AG09309 (cell line): ENCODE data around the gene UNKL.

ENCODE experiments used
- DNase-seq: peaks from one replicate; pipeline ENCODE4 v3.0.0-alpha.2; 2010; ENCODE audit warnings: low read depth
- H3K4me3 ChIP-seq: 2 replicates; pipeline ENCODE4 v1.5.1; 2011; ENCODE audit warnings: mild to moderate bottlenecking, low read depth, low read length, moderate library complexity; ENCODE audit not compliant: control insufficient read depth
- TF ChIP-seq, protein P1 (sequence below): IDR thresholded peaks from 2 replicates; pipeline ENCODE4 v1.5.1; 2011; ENCODE audit warnings: mild to moderate bottlenecking, low read depth, low read length, inconsistent platforms; ENCODE audit not compliant: insufficient read depth, control insufficient read depth; ENCODE audit errors: missing control alignments

The UNKL gene

DNA sequence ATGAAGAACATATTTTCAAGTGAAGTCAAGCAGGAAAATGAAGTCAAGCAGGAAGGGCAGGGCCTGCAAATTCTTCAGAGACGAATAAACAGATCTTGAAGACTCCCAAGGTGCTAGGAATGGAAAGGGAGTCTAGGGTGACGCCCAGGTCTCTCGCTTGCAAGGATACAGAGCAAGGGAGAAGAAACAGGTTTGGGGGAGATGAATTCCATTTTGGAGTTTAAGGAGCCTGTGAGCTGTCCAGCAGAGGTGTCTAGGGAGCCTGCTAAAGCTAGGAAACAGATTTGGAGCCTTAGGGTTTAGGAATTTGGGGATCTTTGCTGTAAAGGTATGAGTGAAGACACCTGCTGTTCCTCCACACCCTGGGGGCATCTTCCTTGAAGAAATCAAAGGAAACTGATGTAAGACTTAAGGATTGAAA is 2.0 kb upstream of the UNKL start:
- DNase-seq = no peak
- no peak overlapping the region for H3K4me3 ChIP-seq
- TF ChIP-seq, protein P1, sequence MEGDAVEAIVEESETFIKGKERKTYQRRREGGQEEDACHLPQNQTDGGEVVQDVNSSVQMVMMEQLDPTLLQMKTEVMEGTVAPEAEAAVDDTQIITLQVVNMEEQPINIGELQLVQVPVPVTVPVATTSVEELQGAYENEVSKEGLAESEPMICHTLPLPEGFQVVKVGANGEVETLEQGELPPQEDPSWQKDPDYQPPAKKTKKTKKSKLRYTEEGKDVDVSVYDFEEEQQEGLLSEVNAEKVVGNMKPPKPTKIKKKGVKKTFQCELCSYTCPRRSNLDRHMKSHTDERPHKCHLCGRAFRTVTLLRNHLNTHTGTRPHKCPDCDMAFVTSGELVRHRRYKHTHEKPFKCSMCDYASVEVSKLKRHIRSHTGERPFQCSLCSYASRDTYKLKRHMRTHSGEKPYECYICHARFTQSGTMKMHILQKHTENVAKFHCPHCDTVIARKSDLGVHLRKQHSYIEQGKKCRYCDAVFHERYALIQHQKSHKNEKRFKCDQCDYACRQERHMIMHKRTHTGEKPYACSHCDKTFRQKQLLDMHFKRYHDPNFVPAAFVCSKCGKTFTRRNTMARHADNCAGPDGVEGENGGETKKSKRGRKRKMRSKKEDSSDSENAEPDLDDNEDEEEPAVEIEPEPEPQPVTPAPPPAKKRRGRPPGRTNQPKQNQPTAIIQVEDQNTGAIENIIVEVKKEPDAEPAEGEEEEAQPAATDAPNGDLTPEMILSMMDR = no peak

DNA sequence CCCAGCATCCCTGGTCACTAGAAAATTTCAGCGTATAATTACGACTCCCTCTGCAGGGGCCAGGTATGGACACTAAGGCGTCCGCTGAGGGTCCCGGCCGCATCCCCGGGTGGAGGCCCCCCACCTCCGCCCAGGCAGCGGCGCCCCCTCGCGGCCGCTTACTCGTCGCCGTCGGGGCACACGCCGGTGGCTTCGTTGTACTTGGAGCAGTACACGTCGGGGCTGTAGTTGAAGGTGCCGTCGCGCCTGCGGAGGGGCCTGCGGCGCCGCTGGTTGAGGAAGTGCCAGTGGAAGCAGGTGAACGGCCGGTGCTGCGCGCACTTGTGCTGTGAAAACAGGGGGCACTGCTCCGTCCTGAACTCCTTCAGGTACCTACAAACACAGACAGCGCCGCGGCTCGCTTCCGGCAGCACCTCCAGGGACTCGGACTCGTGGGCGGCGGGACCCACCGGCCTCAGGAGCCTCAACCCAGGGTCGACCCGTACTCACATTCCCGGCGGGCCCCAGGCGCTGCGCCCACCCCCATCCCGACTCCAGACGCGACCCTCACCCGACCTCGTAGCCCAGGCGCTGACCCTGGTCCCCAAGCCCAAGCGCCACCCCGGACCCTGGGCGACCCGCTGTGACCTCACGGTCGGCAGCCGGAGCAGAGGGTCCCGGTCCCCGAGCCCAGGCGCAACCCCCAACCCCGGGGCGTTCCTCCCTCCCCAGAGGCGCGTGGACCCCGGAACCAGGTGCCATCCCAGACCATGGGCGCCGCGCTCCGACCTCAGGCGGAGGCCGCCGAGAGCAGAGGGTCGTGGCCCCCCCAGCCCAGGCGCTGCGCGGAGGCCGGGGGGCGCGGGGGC is 596 bp downstream of the UNKL start:
- H3K4me3 ChIP-seq = peak overlapping the region; percentile 92
- DNase-seq = no peak
- TF ChIP-seq, protein P1 = peak; percentile 54

DNA sequence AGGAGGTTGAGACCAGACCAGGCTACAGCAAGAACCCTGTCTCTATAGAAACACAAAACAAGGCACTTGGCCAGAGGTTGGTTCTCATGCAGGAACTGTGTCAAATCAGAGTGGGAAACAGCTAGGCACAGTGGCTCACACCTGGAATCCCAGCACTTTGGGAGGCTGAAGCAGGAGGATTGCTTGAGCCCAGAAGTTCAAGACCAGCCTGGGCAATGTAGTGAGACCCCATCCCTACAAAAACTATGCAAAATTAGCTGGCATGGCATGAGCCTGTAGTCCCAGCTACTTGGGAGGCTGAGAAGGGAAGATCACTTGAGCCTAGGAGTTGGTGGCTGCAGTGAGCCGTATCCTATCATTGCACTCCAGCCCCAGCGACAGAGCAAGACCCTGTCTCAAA is 1.7 kb downstream of the UNKL start:
- no peak overlapping the region for H3K4me3 ChIP-seq
- TF ChIP-seq, protein P1 = no peak
- DNase-seq = no peak

DNA sequence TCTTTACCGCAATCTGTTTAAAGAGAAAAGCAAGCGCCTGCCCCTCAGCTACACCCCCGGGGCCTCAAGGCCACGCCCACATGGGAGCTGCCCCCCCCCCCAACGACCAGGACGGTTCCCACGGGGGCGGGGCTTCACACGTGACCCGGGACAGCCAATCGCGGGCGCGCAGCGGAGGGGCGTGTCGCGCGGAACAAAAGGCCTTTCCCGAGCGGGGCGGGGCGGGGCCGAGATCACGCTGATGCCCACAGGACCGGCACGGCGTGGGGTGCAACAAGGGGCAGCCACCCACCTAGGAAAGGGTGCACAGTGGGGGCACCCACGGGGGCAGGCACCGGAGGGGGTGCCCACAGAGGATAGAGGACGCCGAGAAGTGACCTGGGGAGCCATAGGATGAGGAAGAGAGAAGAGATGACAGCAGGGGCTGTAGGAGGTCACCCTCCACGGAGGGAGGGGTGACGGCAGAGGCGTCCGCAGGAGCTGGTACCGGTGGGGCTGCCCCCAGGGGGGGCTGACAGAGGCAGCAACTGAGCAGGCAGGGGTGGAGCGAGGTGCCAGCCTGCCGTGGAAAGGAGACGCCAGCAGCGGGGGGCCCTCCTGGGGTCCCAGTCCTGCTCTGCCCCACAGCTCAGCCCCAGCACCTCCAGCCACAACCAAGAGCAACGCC is 6.2 kb downstream of the UNKL start:
- peak overlapping the region; percentile 63 for H3K4me3 ChIP-seq
- DNase-seq = peak; percentile 17
- TF ChIP-seq, protein P1 = no peak

DNA sequence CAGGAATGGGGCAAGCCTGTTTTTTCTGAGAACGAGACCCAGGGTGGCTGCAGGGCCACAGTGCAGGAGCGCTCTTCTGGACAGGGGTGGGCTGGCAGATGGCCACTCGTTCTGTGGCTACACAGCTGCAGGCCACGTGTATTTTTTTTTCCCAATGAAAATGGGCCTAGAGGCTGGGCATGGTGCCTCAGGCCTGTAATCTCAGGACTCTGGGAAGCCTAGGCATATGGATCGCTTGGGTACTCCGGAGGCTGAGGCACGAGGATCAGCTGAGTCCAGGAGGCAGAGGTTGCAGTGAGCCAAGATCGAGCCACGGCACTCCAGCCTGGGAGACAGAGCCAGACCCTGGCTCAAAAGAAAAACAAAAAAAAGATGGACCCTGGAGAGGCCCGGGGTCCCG is 6.8 kb downstream of the UNKL start:
- DNase-seq = no peak
- TF ChIP-seq, protein P1 = no peak

DNA sequence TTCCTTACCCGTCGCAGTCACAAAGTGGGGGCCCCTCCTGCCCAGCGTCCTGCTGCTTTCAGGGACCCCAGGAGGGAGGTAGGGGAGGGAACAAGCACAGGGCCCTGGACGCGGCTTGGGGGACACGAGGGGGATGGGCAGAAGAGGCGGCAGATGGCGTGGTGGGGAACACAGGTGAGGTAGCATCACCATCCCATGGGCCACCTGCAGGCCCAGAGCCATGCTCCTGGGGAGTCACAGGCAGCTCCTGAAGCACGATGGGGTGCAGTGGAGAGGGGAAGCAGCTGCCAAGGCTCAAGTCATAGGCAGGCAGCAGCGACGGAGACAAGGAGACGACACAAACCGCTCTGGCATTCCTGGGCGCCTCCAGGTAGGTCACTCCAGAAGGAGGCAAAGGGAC is 10.8 kb downstream of the UNKL start:
- no peak overlapping the region for H3K4me3 ChIP-seq
- DNase-seq = no peak
- TF ChIP-seq, protein P1 = no peak

More for the DNA sequence above, 6.8 kb downstream of the UNKL start:
- peak overlapping the region; percentile 10 for H3K4me3 ChIP-seq
